Stimulated activated CD4-positive, alpha-beta T cell treated with anti-CD3 and anti-CD28 coated beads, Interleukin-1b, Interleukin-23, amount 100 ng/mL, for 4 hours (primary cell): ENCODE measurements around the gene H2AZ1.
"Not testable (repeated sequence)": the region's sequence is repeated elsewhere in the genome, so short reads cannot be mapped to it uniquely, and the experiment has no call there.

Source experiments
- DNase-seq, 2 donors: peaks; one replicate each; pipeline ENCODE4 v3.0.0-alpha.2; 2020; ENCODE audit warnings: low read depth in 2 of 2

The H2AZ1 gene

GRCh38 chr4:99949999-99950912 lies at the start of gene H2AZ1:
TSS of gene H2AZ1 (minus strand) at chr4:99950275. CDS start at chr4:99950170, 105 bp downstream.
- DNase-seq, result peak; percentile 95

- DNase-seq, result no peak
Observed at GRCh38 chr4:99998062-99998867, 48.2 kb upstream of the H2AZ1 start.

GRCh38 chr4:99991741-99992140 lies 41.7 kb upstream of the H2AZ1 start:
- DNase-seq, result no peak

GRCh38 chr4:99987681-99988080 lies 37.6 kb upstream of the H2AZ1 start:
- no peak for DNase-seq

GRCh38 chr4:99986792-99987191 lies 36.7 kb upstream of the H2AZ1 start:
- no peak for DNase-seq

- DNase-seq, result no peak
Observed at GRCh38 chr4:99983289-99983943, 33.3 kb upstream of the H2AZ1 start.

GRCh38 chr4:99979872-99980271 lies 29.8 kb upstream of the H2AZ1 start:
- DNase-seq, result no peak

GRCh38 chr4:99971453-99972111 lies 21.5 kb upstream of the H2AZ1 start:
- no peak for DNase-seq

GRCh38 chr4:99968330-99968729 lies 18.3 kb upstream of the H2AZ1 start:
- no peak for DNase-seq

- no peak for DNase-seq
Observed at GRCh38 chr4:99966692-99967091, 16.6 kb upstream of the H2AZ1 start.

- DNase-seq, result no peak
Observed at GRCh38 chr4:99965674-99966350, 15.7 kb upstream of the H2AZ1 start.

- DNase-seq, result no peak
Observed at GRCh38 chr4:99965173-99965572, 15.1 kb upstream of the H2AZ1 start.

- DNase-seq, result no peak
Observed at GRCh38 chr4:99961711-99962110, 11.6 kb upstream of the H2AZ1 start.

- DNase-seq, result no peak
Observed at GRCh38 chr4:99960648-99961047, 10.6 kb upstream of the H2AZ1 start.

GRCh38 chr4:99958207-99958606 lies 8.1 kb upstream of the H2AZ1 start:
- DNase-seq, result not testable (repeated sequence)

- DNase-seq, result no peak
Observed at GRCh38 chr4:99950913-99951254, 809 bp upstream of the H2AZ1 start.

- peak; percentile 80 to 82 for DNase-seq
Observed at GRCh38 chr4:99949034-99949998, 759 bp downstream of the H2AZ1 start.

GRCh38 chr4:99947608-99948007 lies 2.5 kb downstream of the H2AZ1 start:
- DNase-seq, result no peak

- DNase-seq, result no peak
Observed at GRCh38 chr4:99947190-99947578, 2.9 kb downstream of the H2AZ1 start.
